ENCODE data around the gene MFRP. TPM values are rescaled to one million over a fixed set of nuclear protein-coding genes. Genes with fewer than 3 reads are reported as not detected.
A peak's percentile ranks its signal among the peaks of the same experiment; 100 is the strongest.

MFRP gene
- total and polyA plus RNA-seq, 8 donors: not detected

DNA sequence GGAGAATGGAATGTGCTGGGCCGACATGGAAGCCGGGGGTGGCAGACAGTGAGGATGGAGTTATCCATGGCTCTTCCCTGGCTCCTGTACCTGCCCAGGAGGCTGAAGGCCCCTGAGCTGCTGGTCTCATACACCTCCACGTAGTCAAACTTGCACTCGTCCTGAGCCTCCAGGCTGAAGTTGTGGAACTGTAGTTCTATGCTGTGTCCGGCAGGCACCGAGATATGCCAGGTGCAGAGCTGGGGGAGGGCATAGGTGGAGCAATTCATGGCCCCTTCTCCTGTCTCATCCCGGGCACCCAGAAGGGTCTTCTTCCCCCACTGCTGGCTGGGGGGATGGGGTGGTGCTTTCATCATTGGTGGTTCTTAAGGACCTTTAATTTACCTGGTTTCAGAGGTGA is 2.8 kb downstream of the MFRP start:
- WGBS, 2 donors: 85 to 89% methylated on average over 7 of the region's 7 CpGs
- FAIRE-seq (no peak), ATAC-seq (no peak), DNase-seq (no peak)
- TF ChIP-seq, protein P1, sequence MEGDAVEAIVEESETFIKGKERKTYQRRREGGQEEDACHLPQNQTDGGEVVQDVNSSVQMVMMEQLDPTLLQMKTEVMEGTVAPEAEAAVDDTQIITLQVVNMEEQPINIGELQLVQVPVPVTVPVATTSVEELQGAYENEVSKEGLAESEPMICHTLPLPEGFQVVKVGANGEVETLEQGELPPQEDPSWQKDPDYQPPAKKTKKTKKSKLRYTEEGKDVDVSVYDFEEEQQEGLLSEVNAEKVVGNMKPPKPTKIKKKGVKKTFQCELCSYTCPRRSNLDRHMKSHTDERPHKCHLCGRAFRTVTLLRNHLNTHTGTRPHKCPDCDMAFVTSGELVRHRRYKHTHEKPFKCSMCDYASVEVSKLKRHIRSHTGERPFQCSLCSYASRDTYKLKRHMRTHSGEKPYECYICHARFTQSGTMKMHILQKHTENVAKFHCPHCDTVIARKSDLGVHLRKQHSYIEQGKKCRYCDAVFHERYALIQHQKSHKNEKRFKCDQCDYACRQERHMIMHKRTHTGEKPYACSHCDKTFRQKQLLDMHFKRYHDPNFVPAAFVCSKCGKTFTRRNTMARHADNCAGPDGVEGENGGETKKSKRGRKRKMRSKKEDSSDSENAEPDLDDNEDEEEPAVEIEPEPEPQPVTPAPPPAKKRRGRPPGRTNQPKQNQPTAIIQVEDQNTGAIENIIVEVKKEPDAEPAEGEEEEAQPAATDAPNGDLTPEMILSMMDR (IDR thresholded peaks at IDR 0.05): no peak
- no peaks in the 10 kb centered on the region for H3K27me3 ChIP-seq
- H3K36me3 ChIP-seq: no peaks in the 10 kb centered on the region
- intact Hi-C loops (cut with DNase I): no loop called here
- no peaks in the 10 kb centered on the region for H3K9me3 ChIP-seq
- H3K4me3 ChIP-seq: no peak overlapping the region
- peaks cover 4 to 16% (median 8%) of the 10 kb centered on the region in 3 donors for H3K4me1 ChIP-seq
- no peak overlapping the region for H3K27ac ChIP-seq

DNA sequence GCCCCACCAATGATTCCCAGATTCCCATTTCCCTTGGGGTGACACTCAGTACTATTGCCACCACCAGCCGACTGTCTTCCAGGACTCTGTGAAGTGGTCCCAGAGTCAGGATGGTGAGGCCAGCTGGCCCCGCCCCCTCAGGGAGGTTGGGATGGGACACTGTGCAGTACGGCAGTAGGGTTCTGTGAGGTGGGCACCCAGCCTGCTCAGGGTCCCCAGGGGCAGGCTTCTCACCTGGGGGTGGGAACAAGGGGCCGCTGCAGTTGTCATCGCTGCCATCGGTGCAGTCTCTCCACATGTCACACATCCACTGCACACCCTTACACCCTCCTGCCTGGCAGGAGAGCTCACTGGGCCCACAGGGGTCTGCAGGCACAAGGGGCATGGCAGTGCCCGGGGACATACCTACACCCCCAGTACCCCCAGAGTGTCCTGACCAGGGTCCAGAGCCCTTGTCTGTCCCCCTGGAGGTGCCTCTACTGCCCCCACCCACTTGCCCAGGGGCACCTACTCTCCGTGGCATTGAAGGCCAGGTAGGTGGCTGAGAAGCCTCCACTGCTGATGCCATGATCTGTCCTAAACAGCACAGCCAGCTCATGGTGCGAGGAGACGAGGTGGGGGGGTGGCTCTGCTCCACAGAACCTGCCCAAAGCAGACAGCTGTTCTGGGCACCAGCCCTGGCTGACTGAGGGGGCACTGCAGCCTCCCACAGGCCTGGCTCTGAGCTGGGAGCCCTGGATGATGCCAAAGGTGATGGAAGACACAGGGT is 4.0 kb downstream of the MFRP start:
- Histone ChIP-seq H3K27ac (no peak overlapping the region), H3K36me3 (no peaks in the 10 kb centered on the region), H3K27me3 (no peaks in the 10 kb centered on the region), H3K4me3 (no peak overlapping the region), H3K9me3 (no peaks in the 10 kb centered on the region), H3K4me1 (peaks cover 4 to 16% (median 8%) of the 10 kb centered on the region in 3 donors)
- ATAC-seq (no peak), DNase-seq (no peak), FAIRE-seq (no peak)
- WGBS, 2 donors: 78 to 84% methylated on average over 8 to 10 of the region's 10 CpGs
- intact Hi-C loops (cut with DNase I): no loop called here
- TF ChIP-seq, protein P1 (IDR thresholded peaks at IDR 0.05): no peak

DNA sequence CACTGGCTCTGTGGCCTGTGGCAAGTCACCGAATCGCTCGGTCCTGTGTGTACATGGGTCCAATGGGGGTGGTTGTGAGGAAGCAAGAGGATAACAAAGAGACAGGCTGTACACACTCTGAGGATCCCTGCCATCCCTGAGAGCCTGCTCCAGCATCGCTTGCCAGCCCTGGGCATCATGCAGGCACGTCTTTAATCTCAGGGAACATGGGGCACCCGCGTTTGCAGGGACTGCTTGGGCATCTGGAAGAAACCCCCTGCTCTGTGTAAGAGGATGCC is 4.5 kb downstream of the MFRP start:
- 64 to 77% methylated on average over 7 of the region's 7 CpGs for WGBS, 2 donors
- intact Hi-C loops (cut with DNase I): no loop called here
- Histone ChIP-seq H3K27ac (no peak overlapping the region), H3K9me3 (no peaks in the 10 kb centered on the region), H3K4me3 (no peak overlapping the region), H3K27me3 (no peaks in the 10 kb centered on the region), H3K4me1 (peaks cover 4 to 16% (median 8%) of the 10 kb centered on the region in 3 donors), H3K36me3 (no peaks in the 10 kb centered on the region)
- TF ChIP-seq, protein P1 (IDR thresholded peaks at IDR 0.05): no peak
- FAIRE-seq (no peak), ATAC-seq (no peak), DNase-seq (no peak)

DNA sequence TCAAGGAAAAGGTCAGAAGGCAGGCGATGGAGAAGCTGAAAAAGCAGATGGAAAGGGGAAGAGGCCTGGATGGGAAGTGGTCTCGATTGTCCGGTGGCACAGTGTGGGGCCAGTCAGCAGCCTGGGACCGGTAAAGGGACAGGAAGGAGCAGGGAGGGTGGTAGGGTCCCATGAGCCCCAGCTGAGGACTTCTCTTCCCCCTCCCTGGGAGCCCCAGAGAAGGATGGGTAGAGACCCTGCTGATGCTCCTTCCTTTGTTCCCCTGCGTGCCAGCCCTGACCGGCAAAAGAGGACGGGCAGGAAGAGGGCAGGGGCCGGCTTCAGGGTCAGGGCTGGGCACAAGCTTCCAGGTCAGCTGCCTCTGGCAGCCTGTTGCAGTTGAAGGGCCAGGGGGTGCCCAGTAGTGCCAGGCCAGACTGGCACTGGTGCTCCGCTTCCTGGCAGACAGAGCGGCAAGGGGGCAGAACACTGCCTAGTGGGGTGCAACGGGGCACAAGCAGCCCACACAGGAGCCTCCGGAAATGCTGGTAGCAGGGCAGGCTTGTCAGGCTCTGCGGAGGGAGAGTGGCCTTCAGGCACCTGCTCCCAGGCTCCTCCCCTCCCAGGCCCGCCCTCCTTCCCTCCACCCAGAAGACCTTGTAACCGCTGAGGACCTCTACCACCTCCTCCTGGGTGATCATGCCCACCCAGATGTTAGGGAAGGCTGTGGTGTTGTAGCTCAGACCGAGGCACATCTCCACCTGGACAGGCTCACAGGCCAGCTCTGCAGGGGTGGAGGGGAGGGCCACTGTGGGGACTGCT is 5.1 kb downstream of the MFRP start:
- H3K27ac ChIP-seq: peak overlapping the region; percentile 36 to 86 (median 76)
- H3K4me1 ChIP-seq: peaks cover 4 to 16% (median 8%) of the 10 kb centered on the region in 3 donors
- WGBS, 2 donors: 30 to 33% methylated on average over 15 to 16 of the region's 16 CpGs
- H3K27me3 ChIP-seq: no peaks in the 10 kb centered on the region
- intact Hi-C loops (cut with DNase I): no loop called here
- ATAC-seq: peak in 3 of 4 donors; percentile 13 to 61 (median 33)
- peak in 1 of 6 donors; percentile 40 for DNase-seq
- no peak overlapping the region for H3K4me3 ChIP-seq
- H3K36me3 ChIP-seq: no peaks in the 10 kb centered on the region
- FAIRE-seq: no peak
- no peaks in the 10 kb centered on the region for H3K9me3 ChIP-seq
- TF ChIP-seq, protein P1 (IDR thresholded peaks at IDR 0.05): no peak
